Thymus (tissue), 11 donors: ENCODE data around the gene TPRX2. TPM values are rescaled to one million over a fixed set of nuclear protein-coding genes. Genes with fewer than 3 reads are reported as not detected.

Experiments
- DNase-seq, 9 donors: peaks; one replicate each; pipeline ENCODE4 v3.0.0-alpha.2; 2013; ENCODE audit warnings: low spot score in 9 of 9, low read depth in 6 of 9, missing footprints in 1 of 9
- H3K27ac ChIP-seq, 2 donors: one replicate each; pipeline ENCODE4 v1.5.1; 2013; ENCODE audit warnings: control low read depth in 1 of 2, low read depth in 1 of 2, low read length in 1 of 2, mild to moderate bottlenecking in 1 of 2, moderate library complexity in 1 of 2
- H3K27me3 ChIP-seq, 2 donors: one replicate each; pipeline ENCODE4 v1.5.1; 2013; ENCODE audit warnings: low read length in 1 of 2; ENCODE audit not compliant: control insufficient read depth in 2 of 2, insufficient read depth in 1 of 2
- H3K36me3 ChIP-seq, 2 donors: one replicate each; pipeline ENCODE4 v1.5.1; 2013; ENCODE audit warnings: low read length in 1 of 2, mild to moderate bottlenecking in 1 of 2, moderate library complexity in 1 of 2; ENCODE audit not compliant: control insufficient read depth in 2 of 2, insufficient read depth in 2 of 2
- H3K4me1 ChIP-seq, 2 donors: one replicate each; pipeline ENCODE4 v1.5.1; 2013; ENCODE audit warnings: low read length in 2 of 2; ENCODE audit not compliant: control insufficient read depth in 2 of 2, insufficient read depth in 2 of 2
- H3K4me3 ChIP-seq, 2 donors: one replicate each; pipeline ENCODE4 v1.5.1; 2013; ENCODE audit warnings: low read length in 2 of 2, control low read depth in 1 of 2, mild to moderate bottlenecking in 1 of 2
- H3K9me3 ChIP-seq, 2 donors: one replicate each; pipeline ENCODE4 v1.5.1; 2013; ENCODE audit warnings: low read length in 1 of 2, mild to moderate bottlenecking in 1 of 2; ENCODE audit not compliant: control insufficient read depth in 2 of 2, insufficient read depth in 1 of 2
- WGBS: extraction: QIAGEN DNeasy Blood & Tissue Kit; methylation state at CpG from one replicate; pipeline ENCODE4 v1.1.7; 2013; 5-methylcytosine and 5-hydroxymethylcytosine counted together
- polyA plus RNA-seq: library from polyadenylated mRNA; stranded (reverse); fragments of 200-250 nt; gene quantifications from one replicate; pipeline ENCODE4 v1.2.3, GENCODE V29; 2013
- total RNA-seq: library from RNA; stranded (reverse); fragments of 120-200 nt; gene quantifications from one replicate; pipeline ENCODE4 v1.2.4, GENCODE V29; 2013
- donor health status: healthy.

Gene TPRX2
- total and polyA plus RNA-seq, 2 donors = not detected

DNA sequence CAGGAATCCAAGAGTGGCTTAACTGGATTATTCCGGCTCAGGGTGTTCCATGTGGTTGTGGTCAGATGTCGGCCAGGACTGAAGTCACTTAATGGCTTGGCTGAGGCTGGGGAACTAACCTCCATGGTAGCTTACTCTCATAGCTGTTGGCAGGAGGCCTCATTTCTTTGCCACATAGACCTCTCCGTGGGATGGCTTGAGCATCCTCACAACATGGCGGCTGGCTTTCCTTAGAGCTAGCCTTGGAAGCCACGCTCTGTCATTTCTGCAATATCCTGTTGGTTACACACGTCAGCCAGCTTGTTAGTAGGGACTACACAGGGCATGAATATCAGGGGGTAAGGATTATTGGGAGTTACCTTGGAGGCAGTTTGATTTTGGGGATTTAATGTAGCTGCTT, 32.2 kb upstream of the TPRX2 start:
- peaks cover 0 to 5% of the 10 kb centered on the region in 2 donors for H3K27me3 ChIP-seq
- no peak overlapping the region for H3K27ac ChIP-seq
- no peaks in the 10 kb centered on the region for H3K4me1 ChIP-seq
- 94% methylated on average over 6 of the region's 6 CpGs for WGBS
- H3K9me3 ChIP-seq = no peaks in the 10 kb centered on the region
- no peaks in the 10 kb centered on the region for H3K36me3 ChIP-seq
- DNase-seq = no peak
- no peak overlapping the region for H3K4me3 ChIP-seq

DNA sequence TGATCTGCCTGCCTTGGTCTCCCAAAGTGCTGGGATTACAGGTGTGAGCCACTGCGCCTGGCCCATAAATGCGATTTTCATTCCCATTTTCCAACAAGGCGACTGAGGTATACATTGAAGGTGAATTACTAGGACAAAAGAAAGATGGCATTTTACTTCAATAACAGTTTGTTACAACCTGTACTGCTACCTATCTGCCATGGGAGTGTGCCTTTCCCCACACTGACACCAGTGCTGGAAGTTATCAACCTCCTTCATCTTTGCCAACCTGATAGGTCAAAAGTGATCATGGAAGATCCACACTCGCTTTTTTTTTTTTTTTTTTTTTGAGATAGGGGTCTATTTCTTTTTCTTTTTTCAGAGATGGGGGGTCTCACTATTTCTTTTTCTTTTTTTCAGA, 26.3 kb upstream of the TPRX2 start:
- DNase-seq = no peak
- Histone ChIP-seq H3K36me3 (no peaks in the 10 kb centered on the region), H3K27me3 (no peaks in the 10 kb centered on the region), H3K27ac (no peak overlapping the region), H3K4me3 (no peak overlapping the region), H3K9me3 (no peaks in the 10 kb centered on the region), H3K4me1 (no peaks in the 10 kb centered on the region)
- WGBS = 85% methylated on average over 4 of the region's 4 CpGs

DNA sequence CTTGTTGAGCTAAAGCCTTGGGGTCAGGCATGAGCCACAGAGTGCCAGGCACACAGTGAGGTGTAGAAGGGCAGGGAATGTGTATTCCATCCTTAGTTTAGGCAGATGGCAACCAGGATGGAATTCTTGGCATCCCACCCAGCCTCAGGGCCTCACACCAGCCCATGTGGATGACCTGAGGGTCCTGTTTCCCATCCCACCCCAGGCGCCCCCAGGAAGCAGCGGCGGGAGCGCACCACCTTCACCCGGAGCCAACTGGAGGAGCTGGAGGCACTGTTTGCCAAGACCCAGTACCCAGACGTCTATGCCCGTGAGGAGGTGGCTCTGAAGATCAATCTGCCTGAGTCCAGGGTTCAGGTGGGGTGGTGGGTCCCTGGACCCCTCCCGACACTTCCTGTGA, 23.0 kb upstream of the TPRX2 start:
- Histone ChIP-seq H3K36me3 (no peaks in the 10 kb centered on the region), H3K4me3 (no peak overlapping the region), H3K4me1 (no peaks in the 10 kb centered on the region), H3K9me3 (no peaks in the 10 kb centered on the region), H3K27me3 (no peaks in the 10 kb centered on the region), H3K27ac (no peak overlapping the region)
- DNase-seq = no peak
- WGBS = 88% methylated on average over 8 of the region's 8 CpGs

DNA sequence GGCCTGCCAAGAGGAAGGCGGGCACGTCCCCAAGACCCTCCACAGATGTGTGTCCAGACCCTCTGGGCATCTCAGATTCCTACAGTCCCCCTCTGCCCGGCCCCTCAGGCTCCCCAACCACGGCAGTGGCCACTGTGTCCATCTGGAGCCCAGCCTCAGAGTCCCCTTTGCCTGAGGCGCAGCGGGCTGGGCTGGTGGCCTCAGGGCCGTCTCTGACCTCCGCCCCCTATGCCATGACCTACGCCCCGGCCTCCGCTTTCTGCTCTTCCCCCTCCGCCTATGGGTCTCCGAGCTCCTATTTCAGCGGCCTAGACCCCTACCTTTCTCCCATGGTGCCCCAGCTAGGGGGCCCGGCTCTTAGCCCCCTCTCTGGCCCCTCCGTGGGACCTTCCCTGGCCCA, 19.6 kb upstream of the TPRX2 start:
- 93% methylated on average over 16 of the region's 16 CpGs for WGBS
- Histone ChIP-seq H3K4me3 (no peak overlapping the region), H3K27ac (no peak overlapping the region), H3K27me3 (no peaks in the 10 kb centered on the region), H3K36me3 (no peaks in the 10 kb centered on the region), H3K9me3 (no peaks in the 10 kb centered on the region), H3K4me1 (no peaks in the 10 kb centered on the region)
- no peak for DNase-seq

DNA sequence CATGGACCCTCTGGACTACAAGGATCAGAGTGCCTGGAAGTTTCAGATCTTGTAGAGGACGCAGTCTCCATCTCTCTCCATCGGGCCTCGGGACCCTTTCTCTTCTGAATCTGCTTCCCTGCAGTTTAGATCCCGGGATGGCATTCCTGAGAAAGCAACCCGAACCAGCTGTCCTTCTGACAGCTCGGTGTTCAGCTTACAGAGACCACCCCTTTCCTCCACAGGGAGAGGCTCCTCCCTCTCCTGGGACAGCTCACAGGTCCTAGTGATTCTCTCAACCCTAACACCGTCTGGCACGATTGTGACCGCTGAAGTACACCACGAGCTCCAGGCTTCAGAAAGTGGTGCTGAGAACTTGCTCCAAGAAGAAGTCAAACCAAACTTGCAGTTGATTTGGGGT, 19.1 kb upstream of the TPRX2 start:
- no peak overlapping the region for H3K27ac ChIP-seq
- H3K36me3 ChIP-seq = no peaks in the 10 kb centered on the region
- H3K4me3 ChIP-seq = no peak overlapping the region
- H3K9me3 ChIP-seq = no peaks in the 10 kb centered on the region
- 50% methylated on average over 10 of the region's 10 CpGs for WGBS
- H3K27me3 ChIP-seq = no peaks in the 10 kb centered on the region
- H3K4me1 ChIP-seq = no peaks in the 10 kb centered on the region
- no peak for DNase-seq

DNA sequence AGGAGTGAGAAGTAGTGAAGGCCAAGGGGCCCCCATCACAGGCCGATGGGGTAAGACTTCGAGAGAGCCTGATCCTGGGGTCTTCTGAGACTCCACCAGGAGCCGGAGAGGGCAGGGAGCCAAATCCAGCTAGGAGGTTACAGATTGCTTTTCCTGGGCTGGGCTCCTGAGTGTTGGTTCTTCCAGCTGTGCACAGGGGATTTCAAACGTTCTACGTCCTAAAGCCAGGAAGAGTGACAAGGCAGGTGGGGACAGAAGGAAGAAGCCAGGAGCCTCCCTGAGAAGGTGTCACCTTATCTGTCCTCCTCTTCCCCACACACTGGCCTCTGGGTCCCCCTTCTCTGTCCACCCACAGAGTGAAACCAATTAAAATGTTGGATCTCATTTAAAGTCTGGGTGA, 16.1 kb upstream of the TPRX2 start:
- Histone ChIP-seq H3K9me3 (no peaks in the 10 kb centered on the region), H3K36me3 (no peaks in the 10 kb centered on the region), H3K27ac (no peak overlapping the region), H3K4me3 (no peak overlapping the region), H3K27me3 (no peaks in the 10 kb centered on the region), H3K4me1 (no peaks in the 10 kb centered on the region)
- no peak for DNase-seq
- WGBS = 78% methylated on average over 5 of the region's 5 CpGs

DNA sequence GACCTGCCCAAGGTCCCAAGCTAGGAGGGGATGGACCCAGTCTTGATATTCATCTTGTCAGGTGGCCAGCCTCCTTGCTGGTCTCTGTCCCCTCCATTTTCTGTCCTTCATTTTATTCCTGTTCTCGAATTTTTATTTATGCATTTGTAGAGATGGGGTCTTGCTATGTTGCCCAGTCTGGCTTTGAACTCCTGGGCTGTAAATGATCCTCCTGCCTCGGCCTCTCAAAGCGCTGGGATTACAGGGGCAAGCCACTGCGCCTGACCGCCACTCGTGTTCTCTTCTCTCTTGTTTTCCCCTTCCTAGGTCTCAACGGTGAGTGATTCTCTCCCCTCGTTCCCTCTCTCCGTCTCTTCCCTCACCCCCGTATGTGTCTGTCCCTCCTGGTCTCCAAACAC, 10.6 kb upstream of the TPRX2 start:
- no peaks in the 10 kb centered on the region for H3K4me1 ChIP-seq
- H3K9me3 ChIP-seq = no peaks in the 10 kb centered on the region
- WGBS = 70% methylated on average over 10 of the region's 10 CpGs
- no peak overlapping the region for H3K27ac ChIP-seq
- peaks cover 6 to 33% of the 10 kb centered on the region in 2 donors for H3K27me3 ChIP-seq
- H3K36me3 ChIP-seq = no peaks in the 10 kb centered on the region
- no peak for DNase-seq
- no peak overlapping the region for H3K4me3 ChIP-seq

DNA sequence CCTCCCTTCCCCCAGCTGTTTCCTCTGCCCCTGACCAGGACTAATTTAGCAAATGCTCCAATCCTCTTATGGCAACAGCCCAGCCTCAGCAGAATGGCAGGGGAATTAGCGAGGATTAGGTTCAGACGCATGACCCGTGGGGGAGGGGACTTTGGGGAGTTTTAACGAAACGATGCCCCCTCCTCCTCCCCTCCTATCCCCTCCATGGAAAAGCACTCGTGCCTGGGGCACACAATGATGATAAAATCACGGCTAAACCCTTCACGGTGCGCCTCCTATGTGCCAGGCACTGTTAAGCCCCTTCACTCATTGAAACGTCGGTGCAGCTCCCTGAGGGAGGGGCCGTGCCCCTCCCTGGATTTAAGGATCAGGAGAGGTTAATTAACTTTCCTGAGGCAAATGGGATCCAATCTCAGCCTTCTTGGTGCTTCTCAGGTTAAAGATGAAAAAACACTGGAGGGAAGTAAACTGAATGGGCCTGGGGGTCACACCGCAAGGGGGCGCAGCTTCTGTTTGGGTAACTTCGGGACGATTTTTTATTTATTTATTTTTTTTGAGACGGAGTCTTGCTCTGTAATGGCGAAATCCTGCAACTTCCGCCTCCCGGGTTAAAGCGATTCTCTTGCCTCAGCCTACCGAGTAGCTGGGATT, 10.1 kb upstream of the TPRX2 start:
- H3K9me3 ChIP-seq = no peaks in the 10 kb centered on the region
- H3K27ac ChIP-seq = no peak overlapping the region
- DNase-seq = peak in 1 of 9 donors; percentile 6
- H3K36me3 ChIP-seq = no peaks in the 10 kb centered on the region
- no peaks in the 10 kb centered on the region for H3K4me1 ChIP-seq
- H3K27me3 ChIP-seq = peaks cover 6 to 33% of the 10 kb centered on the region in 2 donors
- 10% methylated on average over 22 of the region's 22 CpGs for WGBS
- H3K4me3 ChIP-seq = no peak overlapping the region

DNA sequence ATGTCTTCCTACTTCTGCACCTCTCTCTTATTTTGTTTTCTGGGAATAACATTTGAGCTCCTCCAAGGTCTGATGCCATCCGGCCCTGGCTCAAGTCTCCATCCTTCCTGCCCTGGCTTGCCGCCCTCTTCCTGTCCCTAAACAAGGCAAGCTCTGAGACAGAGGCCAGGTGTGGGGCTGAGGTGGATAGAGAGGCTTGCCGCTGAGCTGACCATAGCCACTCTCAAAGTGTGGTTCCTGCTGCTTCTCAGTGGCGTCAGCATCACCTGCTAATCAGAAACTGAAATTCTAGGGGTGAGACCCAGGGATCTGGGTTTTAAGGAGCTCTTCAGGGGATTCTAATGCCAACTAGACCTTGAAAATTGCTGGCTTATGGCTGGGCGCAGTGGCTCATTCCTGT, 6.0 kb upstream of the TPRX2 start:
- no peak overlapping the region for H3K4me3 ChIP-seq
- H3K9me3 ChIP-seq = no peaks in the 10 kb centered on the region
- WGBS = 78% methylated on average over 5 of the region's 5 CpGs
- no peak for DNase-seq
- H3K36me3 ChIP-seq = no peaks in the 10 kb centered on the region
- no peaks in the 10 kb centered on the region for H3K4me1 ChIP-seq
- peaks cover 6 to 33% of the 10 kb centered on the region in 2 donors for H3K27me3 ChIP-seq
- H3K27ac ChIP-seq = no peak overlapping the region

DNA sequence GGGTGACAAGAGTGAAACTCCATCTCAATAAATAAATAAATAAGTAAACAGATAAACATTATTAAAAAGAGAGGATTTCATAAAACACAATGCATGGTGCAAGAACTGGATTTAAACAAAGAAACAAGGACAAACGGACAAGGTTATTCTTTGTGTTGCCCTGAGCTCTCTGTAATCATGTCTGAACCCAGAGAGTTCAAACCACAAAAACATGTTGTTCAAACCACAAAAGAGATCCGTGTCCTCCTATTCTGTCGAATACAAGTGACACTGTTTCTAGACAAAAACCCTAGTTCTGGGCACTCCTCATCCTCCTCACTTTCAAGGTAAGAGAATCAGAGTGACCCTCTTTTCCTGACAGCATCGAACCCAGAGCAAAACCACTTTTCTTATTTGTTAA, 4.6 kb upstream of the TPRX2 start:
- WGBS = 29% methylated on average over 4 of the region's 4 CpGs
- H3K9me3 ChIP-seq = no peaks in the 10 kb centered on the region
- DNase-seq = no peak
- no peak overlapping the region for H3K27ac ChIP-seq
- no peaks in the 10 kb centered on the region for H3K36me3 ChIP-seq
- no peak overlapping the region for H3K4me3 ChIP-seq
- H3K27me3 ChIP-seq = peaks cover 2 to 20% of the 10 kb centered on the region in 2 donors
- no peaks in the 10 kb centered on the region for H3K4me1 ChIP-seq
